Astrocyte of the hippocampus (primary cell): Measurements from ENCODE around the gene PBOV1.

Experiments used
- DNase-seq: peaks from one replicate; pipeline ENCODE4 v3.0.0; 2011; ENCODE audit warnings: low read depth, low spot score

PBOV1 gene

DNA sequence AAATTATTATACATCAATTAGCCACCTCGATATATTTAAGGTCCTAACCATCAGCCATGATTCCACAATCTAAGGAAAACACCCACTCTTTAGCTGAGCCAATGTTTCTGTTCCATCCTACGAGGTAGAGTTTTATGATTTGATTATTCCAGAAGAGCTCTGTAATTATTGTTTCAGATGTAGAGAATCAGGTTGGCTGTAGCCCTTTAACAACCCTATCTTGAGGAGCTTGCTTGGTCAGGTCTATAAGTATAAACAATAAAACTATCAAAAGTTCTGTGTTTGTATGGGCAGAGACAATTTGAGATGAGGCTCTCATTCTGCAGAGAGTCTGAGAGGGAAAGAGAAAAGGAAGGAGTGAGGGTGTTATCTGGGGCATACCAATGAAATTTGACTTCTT lies at the start of gene PBOV1:
Gene PBOV1 (minus strand): TSS at position 43 of the 400 bp plus-strand sequence. CDS start 96 bp downstream, outside the sequence.
- DNase-seq = no peak

DNA sequence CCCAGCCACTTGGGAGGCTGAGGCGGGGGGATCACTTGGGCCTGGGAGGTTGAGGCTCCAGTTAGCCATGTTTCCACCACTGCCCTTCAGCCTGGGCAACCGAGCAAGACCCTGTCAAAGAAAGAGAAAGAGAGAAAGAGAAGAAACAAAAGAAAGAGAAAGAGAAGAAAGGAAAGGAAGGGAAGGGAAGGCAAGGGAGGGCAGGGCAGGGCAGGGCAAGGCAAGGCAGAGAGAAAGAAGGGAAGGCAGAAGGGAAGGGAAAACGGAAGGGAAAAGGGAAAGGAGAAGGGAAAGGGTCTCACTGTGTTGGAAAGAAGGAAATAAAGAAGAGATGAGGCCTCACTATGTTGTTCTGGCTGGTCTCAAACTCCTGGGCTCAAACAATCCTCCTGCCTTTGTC lies 47.8 kb upstream of the PBOV1 start:
- DNase-seq = no peak

DNA sequence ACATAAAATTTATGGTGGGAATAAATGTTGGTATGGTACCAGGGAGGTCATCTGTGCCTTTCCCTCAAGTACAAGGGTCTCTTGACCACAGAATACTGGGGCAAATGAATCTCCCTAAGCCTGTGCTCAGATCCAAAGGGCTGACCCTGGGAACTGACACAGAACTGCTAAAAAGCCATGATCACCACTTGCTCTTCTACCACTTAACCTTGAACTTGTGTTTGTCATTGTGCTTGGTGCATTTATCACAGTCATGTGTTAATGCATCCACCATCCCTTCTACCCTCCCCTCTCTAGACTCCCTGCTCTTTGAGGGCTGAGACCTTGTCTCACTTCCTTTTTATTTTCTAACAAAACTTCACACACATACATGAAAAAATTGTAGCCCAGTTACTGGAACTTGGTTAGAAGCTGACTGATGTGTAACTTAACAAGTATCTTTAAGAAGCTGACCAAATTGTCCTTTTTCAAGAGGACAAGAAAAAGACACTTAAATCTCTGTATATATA lies 46.1 kb upstream of the PBOV1 start:
- no peak for DNase-seq

DNA sequence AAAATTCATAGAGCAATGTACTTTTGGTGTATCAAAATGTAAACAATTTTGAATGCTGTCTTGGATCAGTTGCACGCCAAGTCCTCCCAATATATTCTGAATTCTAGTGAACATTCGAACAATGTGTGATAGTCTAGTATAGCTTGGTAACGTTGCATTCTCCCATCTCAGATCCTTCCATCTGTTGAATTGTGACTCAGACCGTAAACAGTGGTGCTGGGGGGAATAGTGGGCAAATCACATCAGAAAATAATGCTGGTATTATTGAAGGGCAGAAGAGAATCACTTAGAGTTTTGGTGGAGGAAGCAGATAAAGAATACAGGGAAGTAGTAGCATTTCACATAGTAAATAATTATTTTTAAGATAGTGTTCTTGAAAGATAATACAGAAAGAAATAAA lies 45.7 kb upstream of the PBOV1 start:
- no peak for DNase-seq

DNA sequence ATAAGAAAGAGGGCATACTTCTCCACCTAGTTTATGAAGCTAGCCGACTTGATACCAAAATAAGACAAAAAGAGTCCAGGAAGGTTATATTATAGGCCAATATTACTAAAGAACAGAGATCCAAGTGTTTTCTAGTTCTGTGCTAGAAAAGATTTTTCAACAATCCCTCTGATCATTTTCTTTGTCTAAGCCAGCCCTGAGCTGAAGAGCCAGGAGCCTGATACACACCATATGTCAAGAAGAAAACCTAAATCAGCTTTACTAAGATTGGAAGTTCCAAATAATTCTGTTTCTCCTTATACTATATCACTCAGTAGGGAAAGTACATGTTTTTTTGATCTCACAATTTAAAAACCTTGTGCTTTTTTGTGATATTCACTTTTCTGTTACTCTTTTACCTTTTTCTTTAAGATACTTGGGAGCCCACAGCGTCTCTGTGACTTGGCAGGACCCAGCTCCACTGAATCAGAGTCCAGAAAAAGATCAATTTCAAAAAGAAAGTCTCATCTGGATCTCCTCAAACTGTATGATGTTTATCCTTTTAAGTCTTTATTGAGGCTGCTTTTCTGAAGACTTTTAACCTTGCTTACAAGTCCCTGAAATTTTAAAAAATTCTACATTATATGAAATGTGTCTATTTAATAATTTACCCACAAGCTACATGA lies 43.0 kb upstream of the PBOV1 start:
- DNase-seq = no peak

DNA sequence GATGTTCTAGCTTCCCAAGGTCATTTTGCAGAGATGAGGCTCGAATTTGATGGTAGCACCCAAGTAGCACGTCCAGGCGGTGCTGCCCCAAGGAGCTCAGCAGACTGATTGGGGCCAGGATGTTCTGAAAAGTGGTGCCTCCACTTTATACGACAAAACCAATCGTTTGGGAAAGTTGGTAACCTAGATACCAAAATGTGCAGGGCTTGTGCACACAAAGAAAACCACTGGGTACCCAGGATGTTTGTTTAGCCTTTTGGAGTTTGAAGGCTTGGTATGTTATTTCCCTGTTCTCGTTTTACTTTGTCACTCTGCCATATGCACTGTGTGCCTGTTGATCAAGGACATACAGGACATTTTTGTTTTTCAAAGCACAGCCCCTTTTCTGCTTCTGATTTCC lies 40.7 kb upstream of the PBOV1 start:
- DNase-seq = no peak

DNA sequence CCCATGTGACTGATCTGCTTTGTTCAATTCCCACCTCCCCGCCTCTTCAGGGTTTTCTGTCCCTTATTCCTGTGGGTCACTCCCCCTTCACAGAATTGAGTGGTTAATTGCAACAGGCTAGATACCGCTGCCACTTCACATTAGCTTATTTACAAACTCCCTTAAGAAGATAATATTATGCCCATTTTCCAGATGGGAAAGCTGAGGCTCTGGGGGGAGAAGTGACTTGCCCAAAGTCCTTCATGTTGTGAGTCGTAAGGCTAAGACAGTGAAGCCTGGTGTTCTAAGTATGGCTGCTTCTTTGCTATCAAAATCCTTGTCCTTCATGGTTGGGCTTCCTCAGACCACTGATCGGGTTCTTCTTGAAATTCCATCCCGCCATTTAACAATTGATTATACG lies 39.9 kb upstream of the PBOV1 start:
- DNase-seq = no peak

DNA sequence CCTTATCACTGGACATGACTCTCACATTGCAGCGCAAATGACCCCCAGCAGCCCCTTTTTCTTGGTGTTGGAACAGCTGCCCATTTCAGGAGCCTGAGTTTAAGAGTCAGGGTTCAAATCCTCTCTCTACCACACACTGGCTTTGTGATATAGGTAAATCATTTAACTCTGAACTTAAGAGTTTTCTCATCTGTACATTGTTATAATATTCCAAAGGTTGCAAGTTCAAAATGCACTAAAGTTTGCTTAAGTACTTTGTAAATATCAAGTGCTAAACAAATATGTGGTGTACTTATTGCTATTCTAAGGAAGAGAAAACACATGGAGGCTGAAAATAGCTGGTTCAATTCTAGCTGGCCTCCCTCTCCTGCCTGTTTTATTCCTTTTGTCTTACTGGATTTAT lies 39.3 kb upstream of the PBOV1 start:
- DNase-seq = no peak

DNA sequence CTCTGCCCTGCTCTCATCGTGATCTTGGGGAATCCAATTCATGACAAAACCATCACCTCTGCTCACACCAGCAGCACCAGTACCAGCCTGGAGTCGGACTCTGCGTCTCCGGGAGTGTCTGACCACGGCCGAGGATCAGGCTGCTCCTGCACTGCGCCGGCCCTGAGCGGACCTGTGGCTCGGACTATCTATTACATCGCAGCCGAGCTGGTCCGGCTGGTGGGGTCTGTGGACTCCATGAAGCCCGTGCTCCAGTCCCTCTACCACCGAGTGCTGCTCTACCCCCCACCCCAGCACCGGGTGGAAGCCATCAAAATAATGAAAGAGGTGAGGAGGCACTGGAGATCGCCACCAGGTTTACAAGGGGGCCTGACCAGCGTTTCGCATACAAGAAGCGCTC lies 37.2 kb upstream of the PBOV1 start:
- no peak for DNase-seq

DNA sequence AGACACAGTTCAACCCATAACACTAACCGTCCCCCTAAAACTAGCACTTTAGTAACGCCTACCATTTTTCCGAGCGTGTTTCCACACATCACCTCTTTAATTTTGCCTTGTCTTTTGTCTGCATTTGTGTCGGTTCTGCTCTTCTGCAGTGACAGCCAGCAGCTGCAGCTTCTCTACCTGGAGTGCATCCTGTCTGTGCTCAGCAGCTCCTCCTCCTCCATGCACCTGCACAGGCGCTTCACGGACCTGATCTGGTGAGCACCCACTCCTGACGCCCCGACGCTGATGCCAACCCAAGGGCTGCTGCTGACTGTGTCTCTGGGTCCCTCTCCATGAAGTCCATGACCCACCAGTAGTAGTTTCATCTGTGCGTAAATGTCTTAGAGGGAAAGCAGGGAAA lies 35.4 kb upstream of the PBOV1 start:
- no peak for DNase-seq

DNA sequence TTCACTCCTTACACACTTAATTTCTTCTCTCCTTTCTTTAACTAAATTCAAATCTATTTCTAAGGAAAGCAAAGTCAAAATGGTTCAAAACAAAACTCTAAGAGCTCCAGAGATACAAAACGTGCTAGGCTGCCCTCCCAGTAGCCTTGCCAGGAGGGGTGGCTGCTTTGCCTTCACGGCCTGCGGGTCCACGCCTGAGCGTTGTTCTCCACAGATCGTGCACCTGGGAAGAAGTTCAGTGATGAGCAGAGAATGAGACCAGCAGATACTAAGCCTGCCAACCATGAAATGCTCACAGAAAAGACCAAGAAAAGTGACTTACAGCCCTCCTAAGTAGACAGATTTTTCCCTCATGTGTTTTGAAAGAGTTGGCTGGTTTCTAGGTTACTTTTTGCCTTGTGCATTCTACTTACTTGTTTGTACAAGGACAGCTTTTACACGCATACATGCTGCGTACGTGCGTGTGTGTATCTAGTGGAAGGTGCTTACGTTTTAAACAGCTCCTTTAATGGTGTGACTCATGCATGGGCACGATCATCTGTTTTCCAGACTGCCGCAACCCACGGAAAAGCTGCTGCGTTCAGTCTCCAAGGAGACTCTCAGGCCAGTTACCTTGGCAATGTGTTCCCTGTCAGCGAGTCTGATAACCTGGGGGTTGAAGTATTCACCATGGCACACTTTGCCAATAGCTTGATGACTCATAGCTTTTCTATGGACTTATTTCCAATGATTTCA lies 32.4 kb upstream of the PBOV1 start:
- DNase-seq = peak; percentile 90

DNA sequence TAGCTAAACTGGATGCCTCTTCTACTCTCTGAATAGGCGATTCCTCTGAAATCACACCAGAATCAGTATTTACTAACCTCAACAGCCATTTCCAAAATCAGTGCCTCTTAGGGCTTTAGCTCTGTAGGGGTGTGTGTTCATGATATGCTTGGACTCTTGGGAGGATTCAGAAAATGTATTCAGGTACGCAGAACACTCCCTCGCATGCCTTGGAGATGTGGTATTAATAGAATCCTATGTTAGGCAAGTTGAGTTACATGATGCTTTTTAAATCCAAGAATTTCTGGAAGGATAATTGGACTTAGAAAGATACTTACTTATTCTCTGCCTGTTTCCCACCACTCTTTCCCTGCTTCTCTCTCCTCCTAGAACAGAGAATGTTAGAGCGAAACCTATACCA lies 31.8 kb upstream of the PBOV1 start:
- DNase-seq = no peak

DNA sequence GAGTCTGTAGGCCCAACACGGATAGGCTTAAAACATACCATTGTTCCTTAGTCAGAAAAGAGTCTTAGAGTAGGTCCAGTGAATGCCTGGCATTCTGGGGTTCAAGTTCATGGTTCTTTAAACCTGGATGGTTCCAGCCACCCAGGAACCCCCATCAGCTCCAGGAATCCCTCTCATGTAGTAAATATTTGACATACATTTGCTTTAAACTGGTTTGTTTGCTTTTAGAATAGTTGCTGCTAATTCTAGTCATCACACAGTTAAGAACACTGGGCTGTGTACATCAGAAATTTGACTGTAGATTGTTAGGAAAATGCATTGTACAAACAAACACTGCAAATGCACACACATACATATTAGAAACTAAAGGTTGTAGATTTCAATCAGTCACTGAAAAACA lies 30.6 kb upstream of the PBOV1 start:
- DNase-seq = no peak

DNA sequence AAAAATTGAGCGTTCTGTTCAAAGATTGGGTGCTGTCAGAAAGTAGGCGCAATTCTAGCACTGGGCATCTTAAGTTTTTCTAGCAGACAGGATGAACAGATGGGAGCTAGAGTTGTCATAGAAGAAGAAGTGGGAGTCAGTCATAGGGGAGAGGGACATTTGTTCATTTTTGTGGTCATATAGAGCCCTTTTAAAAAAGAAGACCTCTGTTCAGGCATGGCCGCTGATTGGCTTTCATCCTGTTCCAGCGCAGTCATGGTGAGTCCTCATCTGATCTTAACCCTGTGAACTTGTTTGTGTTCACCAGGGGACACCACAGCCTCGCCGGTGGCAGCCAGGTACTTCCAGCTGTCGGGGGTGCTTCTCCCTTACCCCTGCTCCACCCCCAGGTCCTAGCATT lies 29.7 kb upstream of the PBOV1 start:
- no peak for DNase-seq

DNA sequence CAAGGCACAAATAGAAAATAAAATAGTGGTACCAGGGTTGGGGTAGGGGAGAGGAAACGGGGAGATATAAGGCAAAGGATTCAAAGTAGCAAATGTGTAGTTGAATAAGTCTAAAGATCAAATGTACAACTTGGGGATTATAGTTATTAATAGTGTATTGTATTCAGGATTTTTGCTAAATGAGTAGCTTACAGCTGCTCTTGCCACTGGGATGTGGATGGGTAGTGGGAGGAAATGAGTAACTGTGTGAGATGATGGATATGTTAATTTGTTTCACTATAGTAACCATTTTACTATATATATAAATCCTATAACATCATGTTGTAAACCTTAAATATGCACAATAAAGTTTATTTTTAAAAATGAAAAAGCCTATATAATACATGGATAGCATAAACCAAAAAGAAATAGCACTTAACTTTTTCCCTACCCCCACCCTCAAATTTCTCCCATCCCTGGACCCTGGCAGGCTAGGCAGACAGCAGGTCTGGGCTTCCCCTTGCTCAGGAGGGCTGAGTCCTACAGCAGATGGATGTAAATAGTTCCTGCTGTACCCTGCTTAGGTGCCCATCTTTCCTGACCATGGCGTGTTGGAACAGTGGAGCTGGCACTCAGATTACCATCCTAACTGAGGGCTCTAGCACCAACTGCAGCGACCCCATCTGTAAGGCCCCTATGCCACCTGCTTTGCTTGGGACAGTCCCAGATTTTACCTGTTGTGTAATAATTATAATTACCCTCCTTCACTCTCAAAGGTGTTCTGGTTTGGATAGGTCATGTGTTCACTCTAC lies 28.6 kb upstream of the PBOV1 start:
- no peak for DNase-seq

DNA sequence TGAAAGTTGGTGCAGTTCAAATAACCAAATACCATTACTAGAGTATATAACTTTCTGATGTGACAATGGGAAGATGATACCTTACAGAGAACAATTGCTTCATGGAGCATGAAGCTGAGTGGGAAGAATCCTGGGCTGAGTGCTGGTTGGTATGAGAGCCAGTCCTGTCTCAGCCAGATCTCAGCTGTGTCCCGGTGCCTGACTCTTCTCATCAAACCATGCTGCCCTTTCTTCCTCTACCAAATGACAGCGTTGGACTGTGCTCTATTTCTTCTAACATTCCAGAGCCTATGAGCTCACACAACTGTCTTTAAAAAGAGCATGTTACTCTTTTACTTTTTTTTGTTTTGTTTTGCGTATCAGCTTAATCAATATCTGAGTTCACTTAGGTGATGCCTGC lies 27.5 kb upstream of the PBOV1 start:
- no peak for DNase-seq

DNA sequence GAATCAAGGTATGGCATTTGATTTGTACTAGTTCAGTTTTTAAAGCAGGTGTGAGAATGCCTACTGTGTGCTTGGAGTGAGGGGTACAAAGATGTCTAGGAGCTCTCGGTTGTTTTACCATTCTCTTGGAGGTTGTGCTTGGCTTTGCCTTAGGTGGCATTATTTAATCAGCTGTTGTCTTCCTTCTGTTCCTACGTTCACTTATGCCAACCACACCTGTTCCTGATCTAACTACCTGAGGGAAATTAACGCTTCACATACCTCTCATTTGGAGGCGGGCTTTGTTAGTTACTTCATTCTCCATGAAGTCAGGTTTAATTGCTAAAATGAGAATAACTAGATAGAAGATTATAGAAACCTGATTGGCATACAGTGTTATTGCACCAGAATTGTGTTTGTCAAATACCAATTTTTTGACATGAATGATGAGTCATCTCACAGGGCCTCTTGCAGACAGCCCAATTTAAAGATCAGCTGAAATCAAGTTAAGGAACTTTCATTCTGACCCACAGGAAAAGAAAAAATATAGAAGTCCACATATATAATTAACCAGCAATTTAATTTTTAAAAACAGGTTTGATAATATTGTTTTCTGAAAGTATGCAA lies 24.8 kb upstream of the PBOV1 start:
- no peak for DNase-seq

DNA sequence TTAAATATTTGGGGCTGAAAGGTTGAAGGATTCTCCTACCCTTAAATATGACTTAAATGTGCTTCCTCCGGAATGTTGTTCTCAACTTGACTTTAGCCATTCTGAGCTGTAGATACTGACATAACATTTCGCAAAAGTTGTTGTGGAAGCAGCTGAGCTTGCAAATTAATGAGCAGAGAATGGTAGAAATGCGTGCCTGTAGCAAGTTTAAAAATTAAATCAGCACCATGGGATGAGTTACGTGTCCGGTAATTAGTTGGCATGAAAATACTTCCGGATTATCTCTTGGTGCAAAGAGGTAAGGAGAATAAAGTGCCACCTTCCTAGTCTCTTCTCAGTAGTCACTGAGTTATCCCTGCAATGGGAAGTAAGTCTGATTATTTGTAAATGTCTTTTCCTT lies 23.6 kb upstream of the PBOV1 start:
- DNase-seq = no peak

DNA sequence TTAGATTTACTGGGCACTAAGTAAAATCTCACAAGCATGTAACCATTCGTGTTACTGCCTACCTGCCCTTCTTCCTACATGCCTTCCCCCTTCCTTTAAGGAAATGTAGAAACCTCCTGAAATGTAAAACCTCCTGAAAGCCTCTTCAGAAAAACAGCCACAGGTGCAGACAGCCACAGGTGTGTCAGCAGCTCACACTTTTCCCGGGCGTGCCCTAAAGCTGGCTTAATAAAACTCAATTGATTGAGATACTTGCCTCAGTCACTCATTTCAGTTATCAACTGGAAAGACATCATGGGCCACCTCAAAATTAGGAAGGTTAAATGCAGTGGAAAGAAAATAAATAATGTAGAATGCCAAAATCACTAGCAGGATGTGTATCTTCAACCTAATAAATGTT lies 23.1 kb upstream of the PBOV1 start:
- no peak for DNase-seq

DNA sequence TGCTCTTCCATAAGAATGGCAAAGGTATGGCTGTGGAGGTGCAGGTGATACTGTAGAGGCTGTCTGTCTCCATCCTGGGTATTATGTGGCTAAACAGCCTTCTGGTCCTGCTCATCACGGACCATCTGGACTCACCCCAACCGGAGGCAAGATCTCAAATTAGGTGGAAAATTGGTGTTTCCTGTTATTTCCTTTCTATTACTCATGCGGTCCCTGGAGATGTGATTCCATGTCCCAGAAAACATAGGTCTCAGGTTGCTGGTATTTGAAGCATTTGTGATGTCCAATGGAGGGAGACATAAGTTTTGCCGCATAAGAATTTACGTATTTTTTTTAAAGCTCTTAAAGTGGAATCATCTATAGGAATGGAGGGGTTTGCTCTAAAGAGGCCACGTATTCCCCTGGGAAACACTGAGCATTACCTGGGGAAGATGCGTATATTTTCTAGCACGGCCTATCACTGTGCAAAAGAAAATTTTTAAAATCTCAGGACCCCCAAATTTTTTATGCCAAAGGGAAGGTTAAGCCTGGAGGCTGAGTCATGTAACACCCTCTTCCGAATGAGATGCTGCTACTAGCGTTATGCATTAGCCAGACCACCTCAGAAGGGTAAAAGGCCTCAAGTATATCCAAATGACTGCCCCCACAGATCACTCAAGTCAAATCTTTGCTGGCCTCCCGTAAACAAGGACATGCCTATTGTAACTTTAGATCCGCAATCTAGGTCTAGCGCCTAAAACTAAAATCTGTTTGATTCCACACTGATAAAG lies 22.4 kb upstream of the PBOV1 start:
- DNase-seq = peak; percentile 37

DNA sequence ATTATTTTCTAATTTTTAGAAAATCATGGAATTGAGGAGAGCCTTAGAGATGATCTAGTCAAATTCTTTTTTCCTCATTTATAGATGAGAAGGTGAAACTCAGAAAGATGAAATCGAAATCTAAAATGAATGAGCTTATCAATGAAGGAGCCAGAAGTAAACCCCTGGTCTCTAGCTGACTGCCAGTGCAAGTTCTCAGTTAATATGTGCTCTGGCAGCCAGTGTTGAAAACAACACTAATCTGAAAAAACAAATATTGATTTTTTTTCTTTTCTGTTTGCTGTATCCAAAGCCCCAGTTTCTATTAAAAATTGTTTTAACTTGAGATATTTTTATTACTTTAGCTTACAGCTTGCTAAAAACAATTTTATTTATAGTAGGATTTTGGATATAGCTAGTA lies 21.5 kb upstream of the PBOV1 start:
- no peak for DNase-seq
